ENCODE data around the gene RDX. TPM values are rescaled to one million over a fixed set of nuclear protein-coding genes. Genes with fewer than 3 reads are reported as not detected.
"Not testable (repeated sequence)": the region's sequence is repeated elsewhere in the genome, so short reads cannot be mapped to it uniquely, and the experiment has no call there.

RDX gene
- total RNA-seq, 1 donor from 2014 or later: 125 TPM

DNA sequence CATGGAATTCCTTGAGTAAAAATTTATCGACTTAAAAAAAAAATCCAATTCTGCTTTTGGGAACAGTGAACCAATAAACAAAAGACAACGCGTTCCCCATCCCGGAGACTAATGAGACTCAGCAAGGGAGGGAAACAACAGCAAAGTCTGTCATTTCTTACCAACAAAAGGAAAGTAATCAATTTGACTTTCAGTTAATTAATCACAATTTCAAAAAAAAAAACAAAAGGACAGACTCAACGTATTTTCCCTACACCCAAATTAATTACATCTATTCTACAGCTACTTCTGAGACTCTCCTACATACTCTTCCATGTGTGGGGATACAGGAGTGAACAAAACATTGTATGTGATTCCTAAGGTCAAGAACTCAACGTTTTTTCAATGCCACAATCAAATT, 1.9 kb downstream of the RDX start:
- intact Hi-C loops (cut with micrococcal nuclease): no loop called here
- H3K36me3 ChIP-seq: no peaks in the 10 kb centered on the region
- H3K27me3 ChIP-seq (ENCODE audit: low read depth): no peaks in the 10 kb centered on the region
- H3K4me3 ChIP-seq: peak overlapping the region; percentile 86
- no peaks in the 10 kb centered on the region for H3K9me3 ChIP-seq (replicated peaks)
- TF ChIP-seq, protein P1, sequence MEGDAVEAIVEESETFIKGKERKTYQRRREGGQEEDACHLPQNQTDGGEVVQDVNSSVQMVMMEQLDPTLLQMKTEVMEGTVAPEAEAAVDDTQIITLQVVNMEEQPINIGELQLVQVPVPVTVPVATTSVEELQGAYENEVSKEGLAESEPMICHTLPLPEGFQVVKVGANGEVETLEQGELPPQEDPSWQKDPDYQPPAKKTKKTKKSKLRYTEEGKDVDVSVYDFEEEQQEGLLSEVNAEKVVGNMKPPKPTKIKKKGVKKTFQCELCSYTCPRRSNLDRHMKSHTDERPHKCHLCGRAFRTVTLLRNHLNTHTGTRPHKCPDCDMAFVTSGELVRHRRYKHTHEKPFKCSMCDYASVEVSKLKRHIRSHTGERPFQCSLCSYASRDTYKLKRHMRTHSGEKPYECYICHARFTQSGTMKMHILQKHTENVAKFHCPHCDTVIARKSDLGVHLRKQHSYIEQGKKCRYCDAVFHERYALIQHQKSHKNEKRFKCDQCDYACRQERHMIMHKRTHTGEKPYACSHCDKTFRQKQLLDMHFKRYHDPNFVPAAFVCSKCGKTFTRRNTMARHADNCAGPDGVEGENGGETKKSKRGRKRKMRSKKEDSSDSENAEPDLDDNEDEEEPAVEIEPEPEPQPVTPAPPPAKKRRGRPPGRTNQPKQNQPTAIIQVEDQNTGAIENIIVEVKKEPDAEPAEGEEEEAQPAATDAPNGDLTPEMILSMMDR (IDR thresholded peaks at IDR 0.05; ENCODE audit: borderline replicate concordance): no peak
- peaks cover 70% of the 10 kb centered on the region for H3K4me1 ChIP-seq
- H3K27ac ChIP-seq (replicated peaks): no peak overlapping the region
- no peak for DNase-seq

DNA sequence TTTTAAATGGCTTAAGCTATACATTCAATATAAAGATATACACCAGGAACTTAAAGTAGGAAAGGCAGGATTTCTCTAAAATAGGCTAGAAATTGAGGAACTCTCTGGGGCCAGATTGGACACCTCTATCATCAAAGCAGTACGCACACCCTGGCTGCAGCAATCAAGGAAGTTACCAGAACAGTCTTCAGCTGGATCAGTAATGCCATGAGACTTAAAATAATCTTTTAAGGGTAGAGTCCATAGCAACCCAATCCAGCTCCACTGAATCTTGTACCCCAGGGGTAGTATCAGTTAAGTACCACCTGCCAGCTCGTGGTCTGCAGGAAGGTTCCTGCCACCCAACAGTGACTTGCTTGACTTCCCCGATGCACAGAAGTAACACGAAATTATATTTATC, 3.0 kb downstream of the RDX start:
- TF ChIP-seq, protein P1 (IDR thresholded peaks at IDR 0.05; ENCODE audit: borderline replicate concordance): no peak

DNA sequence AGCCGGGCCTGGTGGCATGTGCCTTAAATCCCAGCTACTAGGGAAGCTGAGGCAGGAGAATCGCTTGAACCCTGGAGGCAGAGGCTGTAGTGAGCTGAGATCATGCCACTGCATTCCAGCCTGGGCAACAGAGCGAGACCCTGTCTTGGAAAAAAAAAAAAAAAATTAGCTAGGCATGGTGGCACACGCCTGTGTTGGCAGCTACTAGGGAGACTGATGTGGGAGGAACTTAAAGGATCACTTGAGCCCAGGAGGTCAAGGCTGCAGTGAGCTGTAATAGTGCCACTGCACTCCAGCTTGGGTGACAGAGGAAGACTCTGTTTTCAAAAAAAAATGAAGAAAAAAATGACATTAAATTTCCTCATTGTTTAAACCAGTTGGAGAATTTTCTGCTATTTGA, 4.3 kb downstream of the RDX start:
- peaks cover 84% of the 10 kb centered on the region for H3K4me1 ChIP-seq
- H3K27me3 ChIP-seq (ENCODE audit: low read depth); H3K4me3 ChIP-seq; H3K27ac ChIP-seq (replicated peaks); H3K36me3 ChIP-seq; intact Hi-C loops (cut with micrococcal nuclease); DNase-seq; H3K9me3 ChIP-seq (replicated peaks): not testable (repeated sequence)

More for the DNA sequence above, 3.0 kb downstream of the RDX start:
- Histone ChIP-seq H3K4me3 (peak overlapping the region; percentile 86), H3K27ac (replicated peaks) (no peak overlapping the region), H3K27me3 (ENCODE audit: low read depth) (no peaks in the 10 kb centered on the region), H3K4me1 (peaks cover 76% of the 10 kb centered on the region), H3K36me3 (no peaks in the 10 kb centered on the region), H3K9me3 (replicated peaks) (no peaks in the 10 kb centered on the region)
- intact Hi-C loops (cut with micrococcal nuclease): no loop called here
- DNase-seq: no peak

DNA sequence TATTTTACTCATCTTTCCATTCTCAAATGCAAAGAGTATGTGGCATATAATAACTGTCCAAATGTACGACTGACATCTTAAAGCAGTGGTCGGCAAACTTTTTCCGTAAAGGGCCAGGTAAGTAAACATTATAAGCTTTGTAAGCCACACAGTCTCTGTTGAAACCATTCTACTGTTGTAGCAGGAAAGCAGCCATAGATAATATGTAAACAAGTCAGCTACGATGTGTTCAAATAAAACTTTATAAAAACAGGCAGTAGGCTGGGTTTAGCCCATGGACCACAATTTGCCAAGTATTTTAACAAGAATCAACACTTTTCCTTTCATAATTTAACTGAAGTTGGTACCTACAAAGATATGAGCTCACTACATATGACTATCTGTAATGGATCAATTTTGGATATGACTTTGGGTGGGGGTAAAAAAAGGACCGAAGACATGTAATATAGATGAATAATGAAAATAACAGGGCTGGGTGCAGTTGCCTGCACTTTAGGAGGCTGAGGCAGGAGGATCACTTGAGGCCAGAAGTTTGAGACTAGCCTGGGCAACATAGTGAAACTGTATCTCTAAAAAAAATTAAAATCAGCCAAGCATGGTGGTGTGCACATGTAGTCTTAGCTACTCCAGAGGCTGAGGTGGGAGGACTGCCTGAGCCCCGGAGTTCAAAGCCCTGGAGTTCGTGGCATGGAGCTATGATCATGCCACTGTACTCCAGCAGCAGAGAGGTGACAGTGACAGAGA, 5.7 kb downstream of the RDX start:
- H3K27me3 ChIP-seq (ENCODE audit: low read depth): no peaks in the 10 kb centered on the region
- no peak for DNase-seq
- H3K4me3 ChIP-seq: no peak overlapping the region
- H3K4me1 ChIP-seq: peaks cover 86% of the 10 kb centered on the region
- H3K9me3 ChIP-seq (replicated peaks): no peaks in the 10 kb centered on the region
- no peak overlapping the region for H3K27ac ChIP-seq (replicated peaks)
- TF ChIP-seq, protein P1 (IDR thresholded peaks at IDR 0.05; ENCODE audit: borderline replicate concordance): no peak
- H3K36me3 ChIP-seq: no peaks in the 10 kb centered on the region
- intact Hi-C loops (cut with micrococcal nuclease): no loop called here

DNA sequence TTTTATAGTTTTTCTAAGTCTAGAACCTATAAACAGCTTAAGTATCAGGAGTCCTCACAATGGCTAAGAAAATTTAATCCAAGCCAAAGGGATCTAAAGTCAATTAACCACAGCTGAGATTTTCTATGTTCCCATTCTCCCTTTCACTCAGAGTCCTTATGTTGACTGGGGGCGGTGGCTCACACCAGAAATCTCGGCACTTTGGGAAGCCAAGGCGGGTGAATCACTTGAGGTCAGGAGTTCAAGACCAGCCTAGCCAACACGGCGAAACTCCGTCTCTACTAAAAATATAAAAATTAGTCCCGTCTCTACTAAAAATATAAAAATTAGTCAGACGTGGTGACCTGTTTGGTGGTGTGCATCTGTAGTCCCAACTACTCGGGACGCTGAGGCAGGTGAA, 6.9 kb downstream of the RDX start:
- Histone ChIP-seq H3K9me3 (replicated peaks) (no peaks in the 10 kb centered on the region), H3K27me3 (ENCODE audit: low read depth) (no peaks in the 10 kb centered on the region), H3K36me3 (no peaks in the 10 kb centered on the region), H3K4me1 (peaks cover 76% of the 10 kb centered on the region), H3K4me3 (no peak overlapping the region), H3K27ac (replicated peaks) (no peak overlapping the region)
- TF ChIP-seq, protein P1 (IDR thresholded peaks at IDR 0.05; ENCODE audit: borderline replicate concordance): no peak
- no peak for DNase-seq
- intact Hi-C loops (cut with micrococcal nuclease): no loop called here

DNA sequence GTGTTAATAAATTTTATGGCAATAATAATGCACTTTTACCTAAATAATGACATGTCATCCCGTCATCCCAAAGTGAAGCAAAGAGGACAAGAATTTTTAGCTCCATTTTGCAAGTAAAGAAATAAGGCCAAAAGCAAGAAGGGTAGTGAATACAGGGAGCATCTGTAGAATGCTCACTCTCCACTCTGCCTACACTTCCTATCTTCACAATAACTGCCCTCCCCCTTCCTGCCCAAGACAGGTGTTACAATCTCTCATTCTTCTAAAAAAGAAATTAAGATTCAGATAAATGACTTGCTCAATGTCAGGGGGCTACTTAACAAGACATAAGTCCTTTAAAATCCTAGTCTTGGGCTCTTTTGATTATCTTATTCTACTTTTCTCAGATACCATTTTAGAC, 8.9 kb downstream of the RDX start:
- H3K4me3 ChIP-seq: no peak overlapping the region
- H3K9me3 ChIP-seq (replicated peaks): no peaks in the 10 kb centered on the region
- TF ChIP-seq, protein P1 (IDR thresholded peaks at IDR 0.05; ENCODE audit: borderline replicate concordance): no peak
- no peaks in the 10 kb centered on the region for H3K27me3 ChIP-seq (ENCODE audit: low read depth)
- H3K27ac ChIP-seq (replicated peaks): no peak overlapping the region
- H3K4me1 ChIP-seq: peaks cover 63% of the 10 kb centered on the region
- H3K36me3 ChIP-seq: no peaks in the 10 kb centered on the region
- intact Hi-C loops (cut with micrococcal nuclease): no loop called here
- no peak for DNase-seq
